Gastrocnemius medialis (tissue), 4 donors: ENCODE data around the gene SCYL1. TPM values are rescaled to one million over a fixed set of nuclear protein-coding genes. Genes with fewer than 3 reads are reported as not detected.

Experiments used
- ATAC-seq, 2 donors: fragments of 150-250 bp; one replicate each; pipeline ENCODE4 v1.9.1; 2016
- DNase-seq, 2 donors: peaks; one replicate each; pipeline ENCODE4 v3.0.0-alpha.2; 2019
- H3K27ac ChIP-seq, 4 donors: fragments of 200-600 bp; sonication (generic); 1 replicate in 1 of 4; 2 replicates in 3 of 4; pipeline ENCODE4 v1.5.1; 2016 to 2018; ENCODE audit warnings: mild to moderate bottlenecking in 2 of 4, moderate library complexity in 1 of 4
- H3K27me3 ChIP-seq, 3 donors: fragments of 200-600 bp; sonication (generic) in 2 of 3; 1 replicate in 1 of 3; 2 replicates in 2 of 3; pipeline versions ENCODE4 v1.5.1 to v1.6.0; 2016 to 2019; ENCODE audit warnings: mild to moderate bottlenecking in 1 of 3, moderate library complexity in 1 of 3
- H3K36me3 ChIP-seq, 2 donors: fragments of 200-600 bp; sonication (generic) in 1 of 2; one replicate each; pipeline ENCODE4 v1.5.1; 2017 to 2018
- H3K4me1 ChIP-seq, 2 donors: fragments of 200-600 bp; sonication (generic) in 1 of 2; one replicate each; pipeline ENCODE4 v1.5.1; 2016 to 2017; ENCODE audit warnings: mild to moderate bottlenecking in 2 of 2
- H3K4me3 ChIP-seq, 4 donors: fragments of 200-600 bp; sonication (generic) in 3 of 4; 1 replicate in 1 of 4; 2 replicates in 3 of 4; pipeline ENCODE4 v1.5.1; 2016 to 2019; ENCODE audit warnings: mild to moderate bottlenecking in 2 of 4
- H3K9me3 ChIP-seq, 3 donors: fragments of 200-600 bp; sonication (generic) in 2 of 3; 1 replicate in 1 of 3; 2 replicates in 2 of 3; pipeline ENCODE4 v1.5.1; 2016 to 2019
- POLR2A ChIP-seq, 2 donors: fragments of 450-650 bp; IDR thresholded peaks; one replicate each; pipeline ENCODE4 v1.6.1; 2017; ENCODE audit warnings: antibody characterized with exemption in 2 of 2, mild to moderate bottlenecking in 2 of 2, moderate library complexity in 2 of 2
- in situ Hi-C, 4 donors: fragments of 200-750 bp; cut with MboI; loops; one replicate each; pipeline versions ENCODE4 v1.15.0 to v1.8.0; 2017; ENCODE audit warnings: low sequenced_read_pairs in 4 of 4
- intact Hi-C: fragments of 100-400 bp; cut with DNase I; formaldehyde crosslinking; loops from one replicate; pipeline ENCODE4 v1.15.1; 2023; ENCODE audit warnings: low total_unique reads
- total RNA-seq, 4 donors: library from RNA; depleted of rRNA; stranded (reverse); fragments of >200 nt; gene quantifications; one replicate each; pipeline versions ENCODE4 v1.1.0 to v1.2.3, GENCODE V29; 2016
- TF ChIP-seq, protein P1 (sequence below), 5 experiments: fragments of 450-650 bp in 3 of 5; fragments of 200-600 bp in 2 of 5; sonication (generic) in 2 of 5; IDR thresholded peaks in 4 of 5; conservative IDR thresholded peaks in 1 of 5; 1 replicate in 4 of 5; 2 replicates in 1 of 5; pipeline ENCODE4 v1.5.1; 2016 to 2019; ENCODE audit warnings: antibody characterized with exemption in 5 of 5, mild to moderate bottlenecking in 3 of 5, moderate library complexity in 3 of 5

The SCYL1 gene
- total RNA-seq, 4 donors from 2014 or later = 120 to 162 (median 133) TPM

DNA sequence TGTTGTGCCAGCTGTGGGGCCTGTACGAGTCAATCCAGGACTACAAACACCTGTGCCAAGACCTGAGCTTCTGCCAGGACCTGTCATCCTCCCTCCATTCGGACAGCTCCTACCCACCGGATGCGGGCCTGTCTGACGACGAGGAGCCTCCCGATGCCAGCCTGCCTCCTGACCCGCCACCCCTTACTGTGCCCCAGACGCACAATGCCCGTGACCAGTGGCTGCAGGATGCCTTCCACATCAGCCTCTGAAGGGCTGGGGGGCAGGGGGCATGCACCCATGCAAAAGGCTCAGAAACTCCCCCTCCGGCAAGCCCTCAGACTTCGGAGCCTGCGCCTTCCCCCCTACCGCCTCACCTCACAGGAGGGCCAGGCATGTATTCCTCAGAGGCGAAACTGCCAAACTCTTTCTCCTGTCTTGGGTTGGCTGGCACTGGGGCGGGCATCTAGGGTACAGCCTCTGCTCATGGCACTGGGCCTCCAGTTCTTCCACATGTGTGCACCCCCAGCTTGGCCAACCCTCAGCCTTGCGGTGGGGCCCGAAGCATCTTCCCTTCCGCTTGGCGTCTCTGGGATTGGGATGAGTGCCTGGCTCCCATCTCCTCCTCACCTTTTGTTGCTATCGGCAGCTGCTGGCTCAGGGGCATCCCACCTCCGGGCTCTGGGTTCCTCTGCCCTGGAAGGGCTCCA is 48.7 kb downstream of the SCYL1 start:
- TF ChIP-seq, protein P1, sequence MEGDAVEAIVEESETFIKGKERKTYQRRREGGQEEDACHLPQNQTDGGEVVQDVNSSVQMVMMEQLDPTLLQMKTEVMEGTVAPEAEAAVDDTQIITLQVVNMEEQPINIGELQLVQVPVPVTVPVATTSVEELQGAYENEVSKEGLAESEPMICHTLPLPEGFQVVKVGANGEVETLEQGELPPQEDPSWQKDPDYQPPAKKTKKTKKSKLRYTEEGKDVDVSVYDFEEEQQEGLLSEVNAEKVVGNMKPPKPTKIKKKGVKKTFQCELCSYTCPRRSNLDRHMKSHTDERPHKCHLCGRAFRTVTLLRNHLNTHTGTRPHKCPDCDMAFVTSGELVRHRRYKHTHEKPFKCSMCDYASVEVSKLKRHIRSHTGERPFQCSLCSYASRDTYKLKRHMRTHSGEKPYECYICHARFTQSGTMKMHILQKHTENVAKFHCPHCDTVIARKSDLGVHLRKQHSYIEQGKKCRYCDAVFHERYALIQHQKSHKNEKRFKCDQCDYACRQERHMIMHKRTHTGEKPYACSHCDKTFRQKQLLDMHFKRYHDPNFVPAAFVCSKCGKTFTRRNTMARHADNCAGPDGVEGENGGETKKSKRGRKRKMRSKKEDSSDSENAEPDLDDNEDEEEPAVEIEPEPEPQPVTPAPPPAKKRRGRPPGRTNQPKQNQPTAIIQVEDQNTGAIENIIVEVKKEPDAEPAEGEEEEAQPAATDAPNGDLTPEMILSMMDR (IDR thresholded peaks at IDR 0.05 in 4 of 5, conservative IDR thresholded peaks at IDR 0.05 in 1 of 5) = no peak
- TF ChIP-seq POLR2A (IDR thresholded peaks at IDR 0.05) = peak in 1 of 2 donors; percentile 6
- intact Hi-C loops = loop anchor here (1.0 to 5.0 kb wide), 3 partner anchors 15 to 101 kb away; no protein-coding TSS in a partner anchor
- H3K27ac ChIP-seq = peak overlapping the region; percentile 100
- ATAC-seq (no peak), DNase-seq (peak; percentile 68 to 85)
- H3K9me3 ChIP-seq = no peaks in the 10 kb centered on the region
- peaks cover 0 to 3% of the 10 kb centered on the region in 2 donors for H3K36me3 ChIP-seq
- no peaks in the 10 kb centered on the region for H3K27me3 ChIP-seq
- peak overlapping the region; percentile 64 to 97 (median 76) for H3K4me3 ChIP-seq
- H3K4me1 ChIP-seq = peaks cover 67 to 77% of the 10 kb centered on the region in 2 donors
- in situ Hi-C loops = no loop called here

DNA sequence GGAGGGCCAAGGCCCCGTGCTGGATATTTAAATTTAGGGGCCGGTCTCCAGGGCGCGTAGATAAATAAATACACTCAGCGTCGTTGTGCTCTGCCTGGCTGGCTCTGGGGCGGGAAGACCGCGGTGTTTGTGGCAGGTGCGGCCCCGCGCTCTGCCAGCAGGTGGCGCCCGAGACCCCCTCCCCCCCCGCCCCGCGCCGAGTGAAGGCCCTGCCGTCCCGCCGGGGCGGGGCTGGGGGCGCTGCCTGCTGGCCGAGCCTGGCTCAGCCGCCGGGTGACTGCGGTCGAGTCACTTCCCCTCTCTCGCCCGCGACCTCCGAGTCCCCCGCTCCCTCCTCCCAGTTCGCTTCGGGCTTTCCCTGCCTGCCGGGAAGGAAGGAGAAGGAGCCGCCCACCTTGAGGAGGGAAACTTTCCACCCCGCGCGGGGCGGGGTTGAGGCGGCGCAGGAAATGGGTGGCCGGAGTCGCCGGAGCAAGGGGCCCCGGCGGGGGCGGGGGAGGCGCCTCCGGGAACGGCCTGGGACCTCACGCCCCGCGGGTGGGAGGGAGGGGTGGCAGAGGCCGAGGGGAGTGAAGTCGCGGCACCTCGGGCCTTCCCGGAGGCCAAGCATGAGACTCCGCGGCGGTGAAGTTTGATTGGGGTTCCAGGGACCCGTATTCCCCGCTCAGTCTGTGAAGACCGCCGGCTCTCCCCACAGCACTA is 49.4 kb downstream of the SCYL1 start:
- in situ Hi-C loops = no loop called here
- Histone ChIP-seq H3K36me3 (peaks cover 0 to 4% of the 10 kb centered on the region in 2 donors), H3K9me3 (no peaks in the 10 kb centered on the region), H3K27me3 (no peaks in the 10 kb centered on the region), H3K4me3 (peak overlapping the region; percentile 64 to 97 (median 76)), H3K27ac (peak overlapping the region; percentile 100), H3K4me1 (peaks cover 67 to 77% of the 10 kb centered on the region in 2 donors)
- ATAC-seq (peak; percentile 6 to 13), DNase-seq (peak; percentile 78 to 85)
- intact Hi-C loops = loop anchor here (1.0 to 5.0 kb wide), 3 partner anchors 14 to 102 kb away; no protein-coding TSS in a partner anchor
- TF ChIP-seq, protein P1 (IDR thresholded peaks at IDR 0.05 in 4 of 5, conservative IDR thresholded peaks at IDR 0.05 in 1 of 5) = peak; percentile 84 to 99 (median 97)
- peak; percentile 52 to 57 for TF ChIP-seq POLR2A (IDR thresholded peaks at IDR 0.05)

DNA sequence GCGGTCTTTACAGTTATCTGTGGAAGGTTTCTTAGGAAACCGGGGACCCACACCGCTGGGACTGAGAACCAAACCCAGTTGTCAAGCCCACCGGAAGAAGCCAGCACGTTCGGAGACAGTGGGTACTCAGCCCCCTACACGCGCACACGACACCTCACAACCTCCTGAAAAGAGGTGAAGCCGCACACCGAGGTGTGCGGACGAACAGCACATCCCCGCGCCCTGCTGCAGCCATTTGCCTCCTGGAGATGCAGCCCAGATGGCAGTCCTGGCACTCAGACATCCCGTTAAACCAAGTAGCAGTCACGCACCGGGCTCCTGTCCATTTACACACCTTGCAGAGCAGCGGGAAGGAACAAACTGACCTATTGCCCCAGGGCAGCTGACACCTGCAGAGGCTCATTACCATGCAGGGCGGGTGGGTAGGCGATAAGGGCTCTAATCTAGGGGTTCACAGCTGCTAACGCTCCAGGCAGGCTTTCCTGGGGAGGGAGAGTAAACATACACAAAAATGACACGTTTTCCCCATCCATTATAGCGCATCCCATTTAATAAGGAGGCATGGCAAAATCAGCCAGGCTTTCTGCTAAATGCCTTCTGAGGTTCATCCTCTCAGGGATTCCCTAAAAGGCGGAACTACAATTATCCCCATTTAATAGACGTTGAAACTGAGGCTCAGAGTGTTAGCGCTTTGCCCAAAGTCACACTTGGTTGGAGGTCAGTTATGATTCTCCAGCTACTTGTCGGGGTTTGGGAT is 50.1 kb downstream of the SCYL1 start:
- DNase-seq = peak; percentile 73 to 82
- in situ Hi-C loops = no loop called here

More for the DNA sequence above, 50.1 kb downstream of the SCYL1 start:
- Histone ChIP-seq H3K9me3 (no peaks in the 10 kb centered on the region), H3K4me3 (peak overlapping the region; percentile 43 to 97 (median 76)), H3K36me3 (peaks cover 0 to 11% of the 10 kb centered on the region in 2 donors), H3K27me3 (no peaks in the 10 kb centered on the region), H3K4me1 (peaks cover 62 to 75% of the 10 kb centered on the region in 2 donors), H3K27ac (peak overlapping the region; percentile 100)
- ATAC-seq = peak in 1 of 2 donors; percentile 4
- TF ChIP-seq, protein P1 (IDR thresholded peaks at IDR 0.05 in 4 of 5, conservative IDR thresholded peaks at IDR 0.05 in 1 of 5) = no peak
- no peak for TF ChIP-seq POLR2A (IDR thresholded peaks at IDR 0.05)
- intact Hi-C loops = loop anchor here (1.0 to 5.0 kb wide), 5 partner anchors 13 to 718 kb away; partner anchors contain the start of gene PCNX3
